K562 (cell line): Measurements from ENCODE around the gene ADIPOR1. TPM values are rescaled to one million over a fixed set of nuclear protein-coding genes. Genes with fewer than 3 reads are reported as not detected.

Experiments
- C11orf30 ChIP-seq: fragments of 450-650 bp; IDR thresholded peaks from 2 replicates; pipeline ENCODE4 v1.6.1; 2016; ENCODE audit warnings: low read depth, mild to moderate bottlenecking
- KDM2B ChIP-seq: fragments of 250-450 bp; sonication (Bioruptor Pico); IDR thresholded peaks from 2 replicates; pipeline ENCODE4 v1.8.0; 2021; ENCODE audit warnings: mild to moderate bottlenecking, moderate library complexity
- MEF2A ChIP-seq: IDR thresholded peaks from 2 replicates; pipeline ENCODE4 v1.6.1; 2011; ENCODE audit warnings: low read depth, mild to moderate bottlenecking, low read length, moderate library complexity; ENCODE audit not compliant: control insufficient read depth
- POLR2AphosphoS5 ChIP-seq: IDR thresholded peaks from 2 replicates; pipeline ENCODE4 v1.6.1; 2011; ENCODE audit warnings: mild to moderate bottlenecking, low read depth, low read length, moderate library complexity; ENCODE audit not compliant: control insufficient read depth, insufficient read depth
- STAG1 ChIP-seq: sonication (generic); formaldehyde crosslinking; IDR thresholded peaks from 2 replicates; pipeline ENCODE4 v1.5.0; 2020; ENCODE audit warnings: missing genetic modification reagents, borderline replicate concordance
- ZBTB1 ChIP-seq: sonication (generic); formaldehyde crosslinking; IDR thresholded peaks from 2 replicates; pipeline ENCODE4 v1.8.1; 2023; ENCODE audit warnings: missing genetic modification reagents, low read depth, mild to moderate bottlenecking, borderline replicate concordance
- ZFP1 ChIP-seq: fragments of 450-650 bp; formaldehyde crosslinking; IDR thresholded peaks from 2 replicates; pipeline ENCODE4 v1.4.0; 2020; ENCODE audit warnings: mild to moderate bottlenecking, mixed read lengths
- ZFX ChIP-seq: sonication (generic); formaldehyde crosslinking; IDR thresholded peaks from 2 replicates; pipeline ENCODE4 v1.8.0; 2022; ENCODE audit warnings: mild to moderate bottlenecking, missing genetic modification reagents, moderate library complexity
- ZNF79 ChIP-seq: fragments of 250-450 bp; sonication (Bioruptor Pico); IDR thresholded peaks from 2 replicates; pipeline ENCODE4 v1.4.0; 2020; ENCODE audit warnings: low read depth, mild to moderate bottlenecking, moderate library complexity
- ZNF830 ChIP-seq: fragments of 250-450 bp; sonication (Bioruptor Pico); IDR thresholded peaks from 2 replicates; pipeline ENCODE4 v1.5.0; 2021; ENCODE audit warnings: mild to moderate bottlenecking
- polyA plus RNA-seq, 8 experiments: library from polyadenylated mRNA; depleted of rRNA in 4 of 8; stranded (reverse) in 5 of 8; unstranded in 3 of 8; fragments of >200 nt; fragmentation: Nextera tagmentation in 2 of 8; fragmentation: Illumina TruSeq in 1 of 8; extraction: Ambion mirVana in 2 of 8; extraction: Trizol in 1 of 8; gene quantifications; 2 replicates each; pipeline versions ENCODE4 v1.2.1 to v1.2.3, GENCODE V29; 2011 to 2014; ENCODE audit warnings: inconsistent platforms in 1 of 8, missing spikeins in 1 of 8
- total RNA-seq, 7 experiments: library from RNA; depleted of rRNA in 6 of 7; stranded (reverse); fragments of >200 nt in 6 of 7; fragmentation: Illumina TruSeq in 2 of 7; extraction: Trizol in 2 of 7; gene quantifications; 2 replicates each; pipeline versions ENCODE4 v1.2.1 to v1.2.3, GENCODE V29; 2011 to 2021; ENCODE audit warnings: low replicate concordance in 1 of 7
- TF ChIP-seq, protein P1 (sequence below), 3 experiments: fragments of 200-800 bp in 1 of 3; sonication (Bioruptor generic) in 1 of 3; sonication (generic) in 1 of 3; formaldehyde crosslinking in 1 of 3; IDR thresholded peaks; 2 replicates each; pipeline versions ENCODE4 v1.6.1 to v1.8.0; 2016 to 2022; ENCODE audit warnings: mild to moderate bottlenecking in 2 of 3, missing compliant biosample characterization in 2 of 3, missing genetic modification characterization in 2 of 3, missing genetic modification reagents in 1 of 3
- TF ChIP-seq, protein P2 (sequence below): fragments of 250-450 bp; sonication (Bioruptor Pico); IDR thresholded peaks from 2 replicates; pipeline ENCODE4 v1.5.0; 2020; ENCODE audit warnings: mild to moderate bottlenecking
- TF ChIP-seq, protein P3 (sequence below): fragments of 250-450 bp; sonication (Bioruptor Pico); IDR thresholded peaks from 2 replicates; pipeline ENCODE4 v1.9.0; 2021; ENCODE audit warnings: mild to moderate bottlenecking, inconsistent platforms
- TF ChIP-seq, protein P4 (sequence below): fragments of 450-650 bp; IDR thresholded peaks from one replicate; pipeline ENCODE4 v1.6.1; 2018; ENCODE audit warnings: mild to moderate bottlenecking, moderate library complexity; ENCODE audit not compliant: partially characterized antibody
- TF ChIP-seq, protein P5 (sequence below): fragments of 250-450 bp; sonication (Bioruptor Pico); IDR thresholded peaks from 2 replicates; pipeline ENCODE4 v1.8.0; 2021; ENCODE audit warnings: borderline replicate concordance, mild to moderate bottlenecking, moderate library complexity; ENCODE audit not compliant: poor library complexity, severe bottlenecking

The ADIPOR1 gene
- total and polyA plus RNA-seq, 9 of the 15 experiments (the other 6 are each of a cell fraction or from before 2014, with no cell fraction given): 29.0 to 217 (median 100) TPM

DNA sequence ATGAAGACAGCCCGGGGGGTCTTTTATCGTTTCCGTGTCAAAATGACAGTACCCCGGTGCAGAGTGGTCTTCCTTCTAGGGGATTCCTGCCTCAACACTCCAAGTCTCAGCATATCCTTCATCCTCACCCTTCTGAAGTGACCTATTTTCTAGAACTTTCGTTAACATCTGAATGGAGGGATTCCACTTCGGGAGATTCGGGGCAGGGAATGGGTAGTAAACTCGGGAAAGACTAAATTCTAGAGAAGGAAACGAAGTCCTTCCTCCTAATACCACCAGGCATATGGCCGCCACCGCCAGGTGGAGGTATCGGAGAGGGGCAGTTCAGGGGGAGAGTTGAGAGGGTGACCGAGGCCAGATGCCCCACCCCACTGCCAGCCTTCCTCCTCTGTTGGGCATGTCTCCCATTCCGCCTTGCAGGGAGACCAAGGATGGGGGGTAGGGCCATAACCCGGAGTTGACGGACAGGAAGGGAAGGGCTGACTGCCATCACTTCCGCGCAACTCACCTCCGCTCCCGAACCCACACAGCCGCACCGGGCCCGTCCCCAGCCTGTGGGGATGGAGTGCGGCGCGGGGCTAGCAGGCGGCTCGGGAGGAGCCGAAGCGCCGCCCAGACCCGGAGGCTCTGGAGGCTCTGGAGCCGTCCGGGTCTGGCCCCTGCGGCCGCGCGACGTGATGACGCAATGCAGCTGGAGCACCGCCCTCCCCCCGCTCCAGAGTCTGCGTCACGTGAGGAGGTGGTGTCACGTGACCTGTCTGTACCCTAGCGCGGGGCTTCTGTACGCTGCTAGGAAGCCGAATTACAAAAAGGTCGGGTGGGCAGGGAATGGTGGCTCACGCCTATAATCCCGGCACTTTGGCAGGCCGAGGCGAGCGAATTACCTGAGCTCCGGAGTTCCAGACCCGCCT, 31.3 kb downstream of the ADIPOR1 start, which contains the start of gene KLHL12 (continued):
- TF ChIP-seq KDM2B (CRISPR knock-in tag) (no peak), MEF2A (peak; percentile 51), ZFP1 (no peak), STAG1 (CRISPR knock-in tag) (no peak), ZBTB1 (CRISPR knock-in tag) (no peak), C11orf30 (peak; percentile 98), ZNF79 (CRISPR knock-in tag) (no peak), ZFX (CRISPR knock-in tag) (peak; percentile 86), POLR2AphosphoS5 (peak; percentile 84), ZNF830 (CRISPR knock-in tag) (no peak)
- TF ChIP-seq, protein P1, sequence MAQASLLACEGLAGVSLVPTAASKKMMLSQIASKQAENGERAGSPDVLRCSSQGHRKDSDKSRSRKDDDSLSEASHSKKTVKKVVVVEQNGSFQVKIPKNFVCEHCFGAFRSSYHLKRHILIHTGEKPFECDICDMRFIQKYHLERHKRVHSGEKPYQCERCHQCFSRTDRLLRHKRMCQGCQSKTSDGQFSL (CRISPR knock-in tag; IDR thresholded peaks at IDR 0.05): peak; percentile 79
- TF ChIP-seq, protein P1 (tag; IDR thresholded peaks at IDR 0.05): peak in 1 of 2 experiments; percentile 71; a peak in 1 of 4 replicates
- TF ChIP-seq, protein P2, sequence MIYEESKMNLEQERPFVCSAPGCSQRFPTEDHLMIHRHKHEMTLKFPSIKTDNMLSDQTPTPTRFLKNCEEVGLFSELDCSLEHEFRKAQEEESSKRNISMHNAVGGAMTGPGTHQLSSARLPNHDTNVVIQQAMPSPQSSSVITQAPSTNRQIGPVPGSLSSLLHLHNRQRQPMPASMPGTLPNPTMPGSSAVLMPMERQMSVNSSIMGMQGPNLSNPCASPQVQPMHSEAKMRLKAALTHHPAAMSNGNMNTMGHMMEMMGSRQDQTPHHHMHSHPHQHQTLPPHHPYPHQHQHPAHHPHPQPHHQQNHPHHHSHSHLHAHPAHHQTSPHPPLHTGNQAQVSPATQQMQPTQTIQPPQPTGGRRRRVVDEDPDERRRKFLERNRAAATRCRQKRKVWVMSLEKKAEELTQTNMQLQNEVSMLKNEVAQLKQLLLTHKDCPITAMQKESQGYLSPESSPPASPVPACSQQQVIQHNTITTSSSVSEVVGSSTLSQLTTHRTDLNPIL: no peak
- TF ChIP-seq, protein P3, sequence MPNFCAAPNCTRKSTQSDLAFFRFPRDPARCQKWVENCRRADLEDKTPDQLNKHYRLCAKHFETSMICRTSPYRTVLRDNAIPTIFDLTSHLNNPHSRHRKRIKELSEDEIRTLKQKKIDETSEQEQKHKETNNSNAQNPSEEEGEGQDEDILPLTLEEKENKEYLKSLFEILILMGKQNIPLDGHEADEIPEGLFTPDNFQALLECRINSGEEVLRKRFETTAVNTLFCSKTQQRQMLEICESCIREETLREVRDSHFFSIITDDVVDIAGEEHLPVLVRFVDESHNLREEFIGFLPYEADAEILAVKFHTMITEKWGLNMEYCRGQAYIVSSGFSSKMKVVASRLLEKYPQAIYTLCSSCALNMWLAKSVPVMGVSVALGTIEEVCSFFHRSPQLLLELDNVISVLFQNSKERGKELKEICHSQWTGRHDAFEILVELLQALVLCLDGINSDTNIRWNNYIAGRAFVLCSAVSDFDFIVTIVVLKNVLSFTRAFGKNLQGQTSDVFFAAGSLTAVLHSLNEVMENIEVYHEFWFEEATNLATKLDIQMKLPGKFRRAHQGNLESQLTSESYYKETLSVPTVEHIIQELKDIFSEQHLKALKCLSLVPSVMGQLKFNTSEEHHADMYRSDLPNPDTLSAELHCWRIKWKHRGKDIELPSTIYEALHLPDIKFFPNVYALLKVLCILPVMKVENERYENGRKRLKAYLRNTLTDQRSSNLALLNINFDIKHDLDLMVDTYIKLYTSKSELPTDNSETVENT (CRISPR knock-in tag): peak; percentile 91
- TF ChIP-seq, protein P4, sequence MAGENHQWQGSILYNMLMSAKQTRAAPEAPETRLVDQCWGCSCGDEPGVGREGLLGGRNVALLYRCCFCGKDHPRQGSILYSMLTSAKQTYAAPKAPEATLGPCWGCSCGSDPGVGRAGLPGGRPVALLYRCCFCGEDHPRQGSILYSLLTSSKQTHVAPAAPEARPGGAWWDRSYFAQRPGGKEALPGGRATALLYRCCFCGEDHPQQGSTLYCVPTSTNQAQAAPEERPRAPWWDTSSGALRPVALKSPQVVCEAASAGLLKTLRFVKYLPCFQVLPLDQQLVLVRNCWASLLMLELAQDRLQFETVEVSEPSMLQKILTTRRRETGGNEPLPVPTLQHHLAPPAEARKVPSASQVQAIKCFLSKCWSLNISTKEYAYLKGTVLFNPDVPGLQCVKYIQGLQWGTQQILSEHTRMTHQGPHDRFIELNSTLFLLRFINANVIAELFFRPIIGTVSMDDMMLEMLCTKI: no peak
- TF ChIP-seq, protein P5, sequence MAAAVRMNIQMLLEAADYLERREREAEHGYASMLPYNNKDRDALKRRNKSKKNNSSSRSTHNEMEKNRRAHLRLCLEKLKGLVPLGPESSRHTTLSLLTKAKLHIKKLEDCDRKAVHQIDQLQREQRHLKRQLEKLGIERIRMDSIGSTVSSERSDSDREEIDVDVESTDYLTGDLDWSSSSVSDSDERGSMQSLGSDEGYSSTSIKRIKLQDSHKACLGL (CRISPR knock-in tag): peak; percentile 40
